ENCODE results near the gene RGR. TPM values are rescaled to one million over a fixed set of nuclear protein-coding genes. Genes with fewer than 3 reads are reported as not detected.

The RGR gene
- total RNA-seq, 1 experiment from 2014 or later: not detected

DNA sequence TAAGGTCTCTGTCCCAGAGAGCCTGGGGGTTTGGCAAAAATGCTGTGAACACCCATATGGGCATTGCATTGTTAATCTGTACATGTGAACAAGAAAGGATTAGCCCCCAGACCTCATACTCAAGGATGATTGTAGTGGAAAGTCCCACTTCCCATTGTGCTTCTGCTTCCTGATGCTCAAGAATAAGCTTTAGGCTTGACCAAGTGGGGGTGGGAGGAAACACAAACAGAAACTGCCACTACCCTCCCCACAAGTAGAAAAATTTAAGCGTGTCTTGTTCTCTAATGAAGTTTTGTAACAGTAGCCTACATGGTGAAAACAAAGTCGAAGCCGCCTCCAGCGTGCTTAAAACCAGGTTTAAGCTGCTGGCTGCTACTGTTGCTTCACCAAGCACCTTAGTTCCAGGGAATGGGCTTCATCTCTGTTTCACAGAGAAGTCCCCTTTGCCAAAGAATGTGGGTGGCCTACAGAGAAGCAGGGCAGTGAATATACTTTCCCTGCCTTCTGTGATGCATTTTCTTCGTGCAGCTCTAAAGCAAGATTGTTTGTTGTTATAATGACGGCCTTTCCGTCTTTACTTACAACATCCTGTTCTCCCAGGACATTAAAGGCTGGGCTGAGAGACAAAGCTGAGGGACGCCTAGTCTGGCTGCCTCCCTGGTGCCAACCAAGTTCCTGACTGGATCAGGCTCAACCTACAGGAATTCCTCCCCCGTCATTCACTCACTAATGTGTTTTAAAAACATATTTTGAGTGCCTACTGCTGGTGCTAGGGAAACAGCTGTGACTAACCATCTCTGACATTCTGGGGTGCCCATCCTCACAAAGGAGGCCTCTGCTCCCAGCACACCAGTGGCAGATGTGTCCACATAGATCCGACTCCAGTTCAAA lies 51.5 kb downstream of the RGR start:
- Mint-ChIP-seq H3K36me3 (ENCODE audit: insufficient read depth, unreplicated experiment) (no peaks in the 10 kb centered on the region), H3K4me1 (ENCODE audit: low read depth, unreplicated experiment) (no peaks in the 10 kb centered on the region), H3K27me3 (ENCODE audit: unreplicated experiment) (peaks cover 26% of the 10 kb centered on the region), H3K27ac (ENCODE audit: unreplicated experiment) (no peak overlapping the region), H3K4me3 (ENCODE audit: low read depth, unreplicated experiment) (no peak overlapping the region), H3K9me3 (ENCODE audit: low read depth, unreplicated experiment) (no peaks in the 10 kb centered on the region)
- CTCF ChIA-PET: no interaction called here
- TF ChIP-seq, protein P1, sequence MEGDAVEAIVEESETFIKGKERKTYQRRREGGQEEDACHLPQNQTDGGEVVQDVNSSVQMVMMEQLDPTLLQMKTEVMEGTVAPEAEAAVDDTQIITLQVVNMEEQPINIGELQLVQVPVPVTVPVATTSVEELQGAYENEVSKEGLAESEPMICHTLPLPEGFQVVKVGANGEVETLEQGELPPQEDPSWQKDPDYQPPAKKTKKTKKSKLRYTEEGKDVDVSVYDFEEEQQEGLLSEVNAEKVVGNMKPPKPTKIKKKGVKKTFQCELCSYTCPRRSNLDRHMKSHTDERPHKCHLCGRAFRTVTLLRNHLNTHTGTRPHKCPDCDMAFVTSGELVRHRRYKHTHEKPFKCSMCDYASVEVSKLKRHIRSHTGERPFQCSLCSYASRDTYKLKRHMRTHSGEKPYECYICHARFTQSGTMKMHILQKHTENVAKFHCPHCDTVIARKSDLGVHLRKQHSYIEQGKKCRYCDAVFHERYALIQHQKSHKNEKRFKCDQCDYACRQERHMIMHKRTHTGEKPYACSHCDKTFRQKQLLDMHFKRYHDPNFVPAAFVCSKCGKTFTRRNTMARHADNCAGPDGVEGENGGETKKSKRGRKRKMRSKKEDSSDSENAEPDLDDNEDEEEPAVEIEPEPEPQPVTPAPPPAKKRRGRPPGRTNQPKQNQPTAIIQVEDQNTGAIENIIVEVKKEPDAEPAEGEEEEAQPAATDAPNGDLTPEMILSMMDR (IDR thresholded peaks at IDR 0.05; ENCODE audit: unreplicated experiment): no peak
- intact Hi-C loops (cut with micrococcal nuclease; ENCODE audit: unreplicated experiment): no loop called here
- BruUV-seq (replicated peaks): no TSS peak
- no peak for DNase-seq

DNA sequence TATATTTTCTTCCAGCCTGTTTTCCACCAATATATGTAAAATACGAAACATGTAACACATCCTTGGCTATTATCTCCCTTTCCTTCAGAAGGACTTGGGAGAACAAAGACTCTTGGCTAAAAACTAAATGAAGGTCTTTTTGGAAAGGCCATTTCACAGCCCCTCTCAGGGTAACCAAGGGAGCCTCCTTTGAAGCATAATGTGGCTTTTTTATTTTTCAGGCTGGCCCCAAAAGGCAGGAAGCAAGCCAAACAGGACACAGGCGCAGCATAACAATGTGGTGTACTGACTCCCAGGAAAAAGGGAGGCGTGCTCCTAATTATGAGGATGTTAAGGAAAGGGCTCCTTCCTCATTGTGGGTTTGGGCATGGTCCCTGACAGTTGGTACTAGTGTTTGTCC lies 53.2 kb downstream of the RGR start:
- CTCF ChIA-PET: no interaction called here
- no peaks in the 10 kb centered on the region for H3K36me3 Mint-ChIP-seq (ENCODE audit: insufficient read depth, unreplicated experiment)
- H3K4me1 Mint-ChIP-seq (ENCODE audit: low read depth, unreplicated experiment): no peaks in the 10 kb centered on the region
- intact Hi-C loops (cut with micrococcal nuclease; ENCODE audit: unreplicated experiment): no loop called here
- H3K27me3 Mint-ChIP-seq (ENCODE audit: unreplicated experiment): peaks cover 36% of the 10 kb centered on the region
- BruUV-seq (replicated peaks): no TSS peak
- TF ChIP-seq, protein P1 (IDR thresholded peaks at IDR 0.05; ENCODE audit: unreplicated experiment): no peak
- no peak for DNase-seq
- H3K4me3 Mint-ChIP-seq (ENCODE audit: low read depth, unreplicated experiment): no peak overlapping the region
- H3K27ac Mint-ChIP-seq (ENCODE audit: unreplicated experiment): no peak overlapping the region
- no peaks in the 10 kb centered on the region for H3K9me3 Mint-ChIP-seq (ENCODE audit: low read depth, unreplicated experiment)

DNA sequence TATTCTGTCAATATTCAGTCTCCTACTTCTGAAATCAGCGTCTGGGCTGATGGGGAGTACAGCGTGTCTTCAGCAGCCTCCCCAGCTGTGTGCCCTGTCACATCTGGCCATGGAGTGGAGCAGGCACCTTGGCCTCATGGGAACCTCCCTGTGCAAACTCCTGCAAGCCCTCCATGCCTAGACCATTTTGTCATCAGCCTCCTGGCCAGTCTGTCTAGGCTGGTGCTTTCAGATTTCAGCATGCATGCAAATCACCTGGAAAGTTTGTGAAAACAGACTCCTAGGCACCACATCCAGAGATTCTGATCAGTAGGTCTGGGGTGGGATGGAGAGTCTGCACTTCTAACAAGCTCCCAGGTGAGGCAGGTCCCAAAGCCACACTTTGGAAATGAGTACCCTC lies 57.4 kb downstream of the RGR start:
- peaks cover 49% of the 10 kb centered on the region for H3K27me3 Mint-ChIP-seq (ENCODE audit: unreplicated experiment)
- H3K36me3 Mint-ChIP-seq (ENCODE audit: insufficient read depth, unreplicated experiment): no peaks in the 10 kb centered on the region
- H3K9me3 Mint-ChIP-seq (ENCODE audit: low read depth, unreplicated experiment): no peaks in the 10 kb centered on the region
- intact Hi-C loops (cut with micrococcal nuclease; ENCODE audit: unreplicated experiment): no loop called here
- no peaks in the 10 kb centered on the region for H3K4me1 Mint-ChIP-seq (ENCODE audit: low read depth, unreplicated experiment)
- TF ChIP-seq, protein P1 (IDR thresholded peaks at IDR 0.05; ENCODE audit: unreplicated experiment): no peak
- H3K4me3 Mint-ChIP-seq (ENCODE audit: low read depth, unreplicated experiment): no peak overlapping the region
- CTCF ChIA-PET: interaction anchor here (0.7 kb wide), 2 partner anchors 24 to 71 kb away, joined by 3 to 5 read pairs; no protein-coding TSS in a partner anchor
- no peak overlapping the region for H3K27ac Mint-ChIP-seq (ENCODE audit: unreplicated experiment)
- no TSS peak for BruUV-seq (replicated peaks)
- no peak for DNase-seq

DNA sequence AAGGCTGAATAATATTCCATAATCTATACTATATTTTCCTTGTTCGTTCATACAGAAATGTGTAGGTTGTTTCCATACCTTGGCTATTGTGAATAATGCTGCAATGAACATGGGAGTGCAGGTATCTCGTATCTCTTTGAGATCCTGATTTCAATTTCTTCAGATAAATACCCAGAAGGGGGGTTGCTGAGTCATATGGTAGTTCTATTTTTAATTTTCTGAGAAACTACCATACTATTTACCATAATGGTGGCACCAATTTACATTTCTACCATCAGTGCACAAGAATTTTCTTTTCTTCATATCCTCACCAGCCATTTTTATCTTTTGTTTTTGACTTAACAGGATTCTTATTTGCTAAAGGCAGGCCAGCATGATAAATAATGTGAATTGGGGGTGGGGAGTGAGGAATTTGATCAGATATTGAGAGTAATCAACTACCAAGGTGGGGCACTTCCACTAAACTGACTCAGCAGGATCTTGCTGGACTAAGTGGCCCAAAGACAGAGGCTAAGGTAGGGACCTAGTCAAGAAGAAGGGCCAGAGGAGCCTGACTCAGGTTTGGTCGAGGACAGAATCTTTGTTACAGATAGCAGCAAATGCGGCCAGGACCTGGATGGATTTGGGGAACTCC lies 62.0 kb downstream of the RGR start:
- Mint-ChIP-seq H3K36me3 (ENCODE audit: insufficient read depth, unreplicated experiment) (no peaks in the 10 kb centered on the region), H3K27ac (ENCODE audit: unreplicated experiment) (no peak overlapping the region), H3K4me3 (ENCODE audit: low read depth, unreplicated experiment) (no peak overlapping the region), H3K9me3 (ENCODE audit: low read depth, unreplicated experiment) (no peaks in the 10 kb centered on the region), H3K4me1 (ENCODE audit: low read depth, unreplicated experiment) (no peaks in the 10 kb centered on the region), H3K27me3 (ENCODE audit: unreplicated experiment) (peaks cover 23% of the 10 kb centered on the region)
- TF ChIP-seq, protein P1 (IDR thresholded peaks at IDR 0.05; ENCODE audit: unreplicated experiment): no peak
- no TSS peak for BruUV-seq (replicated peaks)
- CTCF ChIA-PET: no interaction called here
- intact Hi-C loops (cut with micrococcal nuclease; ENCODE audit: unreplicated experiment): no loop called here
- no peak for DNase-seq

Measured in Calu3 (cell line).